ENCODE measurements around the gene RPRD1A.
"Not testable (repeated sequence)": the region's sequence is repeated elsewhere in the genome, so short reads cannot be mapped to it uniquely, and the experiment has no call there.

The RPRD1A gene

GRCh38 chr18:36075862-36076587 lies 8.7 kb upstream of the RPRD1A start:
- DNase-seq, result no peak

DNA sequence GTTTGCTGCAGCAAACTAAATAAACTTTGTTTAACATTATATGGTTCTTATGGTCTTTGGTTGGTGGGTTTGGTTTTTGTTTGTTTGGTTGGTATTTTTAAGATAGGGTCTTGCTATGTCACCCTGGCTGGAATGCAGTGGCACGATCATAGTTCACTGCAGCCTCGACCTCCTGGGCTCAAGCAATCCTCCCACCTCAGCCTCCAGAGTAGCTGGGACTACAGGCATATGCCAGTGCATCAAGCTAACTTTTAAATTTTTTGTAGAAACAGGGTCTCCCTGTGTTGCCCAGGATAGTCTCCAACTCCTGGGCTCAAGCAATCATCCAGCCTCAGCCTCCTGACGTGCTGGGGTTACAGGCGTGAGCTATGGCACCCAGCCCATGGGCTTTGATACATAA lies 7.1 kb upstream of the RPRD1A start:
- no peak for DNase-seq

GRCh38 chr18:36073676-36074075 lies 6.3 kb upstream of the RPRD1A start:
- no peak for DNase-seq

GRCh38 chr18:36072406-36072805 lies 5.0 kb upstream of the RPRD1A start:
- DNase-seq, result not testable (repeated sequence)

DNA sequence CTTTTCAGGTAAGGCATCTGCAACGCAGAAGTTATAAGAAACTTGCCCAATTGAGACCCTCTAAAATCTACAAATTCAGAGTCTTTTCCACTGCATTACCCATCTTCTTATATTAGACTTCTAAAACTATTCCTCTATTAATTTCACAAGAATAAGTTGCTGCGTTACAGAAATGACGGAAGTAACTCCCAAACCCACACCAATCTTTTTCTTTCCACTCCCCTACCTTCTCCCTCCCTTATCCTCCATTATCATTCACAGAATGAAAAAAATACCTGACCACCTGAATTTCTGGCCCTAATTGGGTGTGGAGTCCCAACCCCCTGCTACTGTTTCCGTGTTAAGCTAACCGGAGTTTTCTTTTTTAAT lies 689 bp downstream of the RPRD1A start:
- DNase-seq, result no peak

DNA sequence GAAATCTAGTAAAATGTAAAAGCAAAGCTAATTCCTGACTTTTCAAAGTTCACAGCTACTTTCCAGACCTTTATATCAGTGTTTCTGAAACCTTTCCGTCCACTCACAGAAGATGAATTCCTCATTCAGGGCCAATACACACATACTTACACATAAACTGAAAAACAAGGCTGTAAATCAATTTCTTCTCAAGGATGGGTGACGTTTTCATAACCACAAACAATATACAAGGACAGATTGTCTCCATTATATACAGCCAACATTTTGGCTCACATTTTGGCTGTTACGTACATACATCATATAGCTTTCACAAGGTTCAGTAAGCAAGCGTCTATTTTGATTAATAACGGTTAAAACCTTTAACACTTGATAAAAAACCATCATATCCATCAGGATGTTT lies 1.4 kb downstream of the RPRD1A start:
- no peak for DNase-seq

DNA sequence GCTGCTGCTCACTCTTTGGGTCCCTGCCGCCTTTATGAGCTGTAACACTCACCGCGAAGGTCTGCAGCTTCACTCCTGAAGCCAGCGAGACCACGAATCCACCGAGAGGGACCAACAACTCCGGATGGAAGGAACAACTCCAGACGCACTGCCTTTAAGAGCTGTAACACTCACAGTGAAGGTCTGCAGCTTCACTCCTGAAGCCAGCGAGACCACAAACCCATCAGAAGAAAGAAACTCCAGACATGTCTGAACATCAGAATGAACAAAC lies 2.6 kb downstream of the RPRD1A start:
- not testable (repeated sequence) for DNase-seq

DNA sequence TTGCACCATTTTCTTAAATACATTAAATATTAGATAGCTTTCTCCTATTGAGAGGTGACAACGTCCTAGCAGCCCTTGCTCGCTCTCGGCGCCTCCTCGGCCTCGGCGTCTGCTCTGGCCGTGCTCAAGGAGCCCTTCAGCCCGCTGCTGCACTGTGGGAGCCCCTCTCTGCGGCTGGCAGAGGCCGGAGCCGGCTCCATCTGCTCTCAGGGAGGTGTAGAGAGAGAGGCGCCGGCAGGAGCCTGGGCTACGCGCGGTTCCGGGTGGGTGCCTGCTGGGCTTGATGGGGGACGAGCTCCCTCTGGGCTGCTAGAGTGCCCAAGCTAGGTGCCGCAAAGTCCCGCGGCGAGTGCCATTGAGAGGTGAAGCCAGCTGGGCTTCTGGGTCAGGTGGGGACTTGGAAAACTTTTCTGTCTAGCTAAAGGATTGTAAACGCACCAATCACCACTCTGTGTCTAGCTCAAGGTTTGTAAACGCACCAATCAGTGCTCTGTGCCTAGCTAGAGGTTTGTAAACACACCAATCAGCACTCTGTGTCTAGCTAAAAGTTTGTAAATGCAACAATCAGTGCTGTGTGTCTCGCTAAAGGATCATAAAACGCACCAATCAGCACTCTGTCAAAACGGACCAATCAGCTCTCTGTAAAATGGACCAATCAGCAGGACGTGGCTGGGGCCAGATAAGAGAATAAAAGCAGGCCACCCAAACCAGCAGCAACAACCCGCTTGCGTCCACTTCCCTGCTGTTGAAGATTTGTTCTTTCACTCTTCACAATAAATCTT lies 3.1 kb downstream of the RPRD1A start:
- DNase-seq, result no peak

GRCh38 chr18:36058674-36059073 lies 8.7 kb downstream of the RPRD1A start:
- no peak for DNase-seq

DNA sequence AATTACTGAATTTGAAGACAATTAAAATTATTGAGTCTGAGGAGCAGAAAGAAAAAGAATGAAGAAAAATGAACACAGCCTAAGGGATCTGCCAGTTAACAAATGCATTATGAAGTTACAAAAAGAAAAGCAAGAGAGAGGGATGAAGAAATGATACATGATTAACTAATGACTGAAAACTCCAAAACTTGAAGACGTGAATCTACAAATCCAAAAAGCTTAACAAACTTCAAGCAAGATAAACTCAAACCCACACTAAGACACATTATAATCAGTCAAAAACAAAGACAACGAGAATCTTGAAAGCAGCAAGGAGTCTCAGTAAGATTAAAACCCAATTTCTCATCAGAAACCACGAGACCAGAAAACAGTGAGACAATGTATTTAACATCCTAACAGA lies 15.6 kb downstream of the RPRD1A start:
- DNase-seq, result no peak

DNA sequence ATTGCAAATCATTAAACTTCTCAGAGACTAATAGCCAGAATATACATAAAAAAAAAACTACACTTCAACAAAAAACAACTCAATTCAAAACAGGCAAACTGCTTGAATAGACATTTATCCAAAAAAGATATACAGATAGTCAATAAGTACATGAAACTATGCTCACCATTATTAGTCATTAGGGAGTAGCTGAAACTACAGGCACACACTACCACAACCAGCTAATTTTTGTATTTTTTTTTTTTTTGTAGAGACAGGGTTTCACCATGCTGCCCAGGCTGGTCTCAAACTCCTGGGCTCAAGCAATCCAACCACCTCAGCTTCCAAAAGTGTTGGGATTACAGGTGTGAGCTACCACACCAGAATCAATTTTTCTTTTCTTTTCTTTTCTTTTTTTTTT lies 16.9 kb downstream of the RPRD1A start:
- DNase-seq, result no peak

DNA sequence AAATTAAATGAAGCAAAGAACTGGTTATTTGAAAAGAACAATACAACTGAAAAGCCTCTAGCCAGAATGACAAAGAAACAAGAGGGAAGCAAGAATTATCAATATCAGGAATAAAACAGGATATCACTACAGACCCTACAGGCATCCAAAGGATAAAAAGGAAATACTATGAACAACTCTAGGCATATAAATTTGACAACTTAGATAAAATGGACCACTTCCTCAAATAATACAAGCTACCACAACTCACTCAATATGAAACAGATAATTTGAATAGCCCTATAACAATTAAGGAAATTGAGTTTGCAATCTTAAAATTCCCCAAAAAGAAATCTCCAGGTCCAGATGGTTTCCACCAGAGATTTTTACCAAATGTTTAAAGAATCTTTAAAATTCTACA lies 19.8 kb downstream of the RPRD1A start:
- DNase-seq, result no peak

- DNase-seq, result no peak
These were observed 20.5 kb downstream of the RPRD1A start for GRCh38 chr18:36046898-36047297.

DNA sequence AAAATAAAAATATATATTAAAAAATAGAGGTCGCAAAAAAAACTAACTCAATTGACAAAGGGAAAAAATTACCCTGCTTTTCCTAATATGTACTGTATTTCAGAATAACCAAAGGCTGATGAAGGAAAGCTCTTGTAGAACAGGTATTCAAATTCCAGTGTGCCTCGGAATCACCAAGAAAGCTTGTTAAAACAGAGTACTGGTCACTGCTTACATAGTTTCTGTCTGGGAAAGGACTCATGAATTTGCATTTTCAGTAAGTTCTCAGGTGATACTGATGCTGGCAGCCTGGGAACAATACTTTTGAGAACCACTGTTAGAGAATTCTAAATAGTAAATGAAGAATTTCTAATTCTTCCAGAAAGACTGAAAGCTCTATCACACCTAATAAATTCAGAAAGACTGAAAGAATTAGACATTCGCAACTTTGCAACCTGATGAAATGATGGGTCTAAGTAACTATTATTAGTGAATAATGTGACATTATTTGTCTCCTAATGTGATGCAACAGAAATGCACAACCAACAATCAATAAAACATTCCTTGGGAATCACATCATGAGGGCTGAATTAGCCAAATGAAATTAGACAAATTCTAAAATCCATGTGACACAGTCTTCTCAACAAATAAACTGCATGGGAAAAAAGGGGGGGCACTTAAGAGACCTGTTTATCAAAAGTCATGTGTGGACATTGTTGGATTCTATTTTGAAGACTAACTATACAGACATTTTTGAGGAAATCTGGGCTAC lies 21.9 kb downstream of the RPRD1A start:
- DNase-seq, result no peak

DNA sequence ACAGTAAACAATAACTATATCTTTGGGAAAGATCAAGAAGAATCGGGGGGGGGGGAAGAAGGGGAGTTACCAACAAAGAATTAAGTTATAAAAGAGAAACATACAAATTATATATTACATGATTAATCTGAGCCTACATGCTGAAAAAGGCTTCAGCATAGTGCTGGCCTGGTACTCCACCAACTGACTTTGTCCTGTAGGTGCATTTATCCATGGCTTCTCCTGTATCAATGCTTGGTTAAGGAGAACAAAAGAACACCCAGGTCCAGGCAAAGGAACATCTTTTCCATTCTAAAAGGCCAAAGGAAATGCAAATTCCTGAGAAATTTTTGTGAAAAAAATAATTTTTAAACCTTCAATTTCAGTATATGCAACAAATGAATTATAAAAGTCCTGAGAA lies 24.2 kb downstream of the RPRD1A start:
- no peak for DNase-seq

GRCh38 chr18:36041146-36041545 lies 26.2 kb downstream of the RPRD1A start:
- DNase-seq, result no peak

DNA sequence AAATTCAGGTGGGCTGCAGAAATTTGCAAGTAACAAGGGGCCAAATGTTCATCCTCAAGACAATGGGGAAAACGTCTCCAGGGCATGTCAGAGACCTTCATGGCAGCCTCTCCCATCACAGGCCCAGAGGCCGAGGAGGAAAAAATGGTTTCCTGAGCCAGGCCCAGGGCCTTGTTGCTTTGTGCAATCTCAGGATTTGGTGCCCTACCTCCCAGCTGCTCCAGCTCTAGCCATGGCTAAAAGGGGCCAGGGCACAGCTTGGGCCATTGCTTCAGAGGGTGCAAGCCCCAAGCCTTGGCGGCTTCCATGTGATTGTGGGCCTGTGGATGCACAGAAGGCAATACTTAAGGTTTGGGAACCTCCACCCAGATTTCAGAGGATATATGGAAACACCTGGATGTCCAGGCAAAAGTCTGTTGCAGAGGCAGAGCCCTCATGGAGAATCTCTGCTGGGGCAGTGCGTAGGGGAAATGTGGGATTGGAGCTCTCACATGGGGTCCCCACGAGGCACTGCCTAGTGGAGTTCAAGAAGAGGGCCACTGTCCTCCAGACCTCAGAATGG lies 29.2 kb downstream of the RPRD1A start:
- DNase-seq, result no peak

GRCh38 chr18:36035253-36035652 lies 32.1 kb downstream of the RPRD1A start:
- DNase-seq, result no peak

DNA sequence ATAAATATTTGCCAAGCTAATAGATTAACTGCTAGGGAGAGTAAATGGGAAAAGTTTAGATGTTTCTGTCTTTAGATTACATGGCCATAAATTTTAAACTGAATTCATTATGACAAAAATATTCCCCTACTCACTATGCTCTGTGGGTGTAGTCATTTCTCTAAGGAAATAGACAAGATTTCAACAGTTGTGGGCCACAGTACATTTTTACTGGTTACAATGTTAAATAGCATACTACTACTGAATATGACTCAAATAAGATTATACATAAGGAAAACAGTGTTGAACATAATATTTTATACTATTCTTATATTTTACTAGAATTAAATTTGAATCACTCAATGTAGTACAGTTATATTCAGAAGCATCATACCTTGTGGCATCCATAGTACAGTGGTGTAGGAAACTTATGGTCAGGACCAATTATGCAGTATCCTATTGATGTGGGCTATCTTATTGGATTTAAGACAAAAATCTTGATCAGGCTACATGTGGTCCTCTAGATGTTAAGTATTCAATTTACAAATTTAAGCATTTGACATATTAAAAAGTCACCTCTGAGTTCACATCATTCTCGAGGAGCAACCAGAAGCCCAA lies 33.0 kb downstream of the RPRD1A start:
- no peak for DNase-seq

DNA sequence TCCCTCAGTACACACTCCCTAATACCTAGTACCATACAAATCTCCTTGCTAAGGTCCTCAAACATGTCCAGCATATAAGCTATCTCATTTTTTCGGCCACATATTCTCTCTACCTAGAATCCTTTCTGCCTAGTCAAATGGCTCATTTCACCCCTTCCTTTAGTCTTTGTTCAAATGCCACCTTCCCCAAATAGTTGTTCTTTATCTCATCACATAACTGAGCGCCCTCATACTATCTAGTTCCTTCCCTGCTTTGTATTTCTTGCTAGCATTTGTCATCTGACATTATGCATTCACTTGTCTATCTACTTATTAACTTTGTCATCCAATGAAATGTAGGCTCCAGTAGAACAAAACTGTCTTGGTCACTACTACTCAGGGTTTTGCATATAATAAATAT lies 35.5 kb downstream of the RPRD1A start:
- no peak for DNase-seq

GRCh38 chr18:36031407-36031806 lies 36.0 kb downstream of the RPRD1A start:
- no peak for DNase-seq

DNA sequence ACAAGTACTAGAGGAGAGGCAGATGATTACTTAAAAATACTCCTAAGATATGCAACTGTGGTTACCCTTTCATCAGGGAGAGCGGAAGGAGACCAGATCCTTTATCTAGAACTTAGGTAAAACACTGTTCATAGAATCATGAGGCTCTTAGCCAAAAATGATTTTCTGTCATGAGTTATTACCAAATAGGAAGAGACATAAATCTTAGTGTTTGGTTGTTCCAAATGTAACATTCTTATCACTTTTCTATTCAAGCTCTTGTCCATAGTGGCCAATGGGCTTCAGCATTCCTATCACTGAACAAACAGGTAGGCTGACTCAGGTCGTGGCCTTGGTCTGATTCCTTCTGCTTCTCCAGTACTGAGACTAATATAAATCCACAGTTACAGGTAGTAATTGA lies 38.5 kb downstream of the RPRD1A start:
- no peak for DNase-seq

GRCh38 chr18:36025025-36025424 lies 42.3 kb downstream of the RPRD1A start:
- DNase-seq, result no peak
